GM12801 (cell line): ENCODE data around the gene NR4A2.

Experiments
- CTCF ChIP-seq: IDR thresholded peaks from one replicate; pipeline ENCODE4 v1.5.1; 2011; ENCODE audit warnings: control low read depth; ENCODE audit not compliant: insufficient read length; ENCODE audit errors: extremely low read depth

The NR4A2 gene

GRCh38 chr2:156343940-156344301, 11.4 kb upstream of the NR4A2 start:
- no peak for TF ChIP-seq CTCF

GRCh38 chr2:156343096-156343939, 10.8 kb upstream of the NR4A2 start:
- no peak for TF ChIP-seq CTCF

GRCh38 chr2:156342254-156343095, 10.0 kb upstream of the NR4A2 start:
- no peak for TF ChIP-seq CTCF

- TF ChIP-seq CTCF, result no peak
Observed at GRCh38 chr2:156341452-156342253, 9.1 kb upstream of the NR4A2 start.

GRCh38 chr2:156340804-156341451, 8.4 kb upstream of the NR4A2 start:
- TF ChIP-seq CTCF, result no peak

- no peak for TF ChIP-seq CTCF
Observed at GRCh38 chr2:156340377-156340776, 7.9 kb upstream of the NR4A2 start.
